Dendritic cell treated with granulocyte-macrophage colony-stimulating factor and Interleukin-4, amounts not matched to agents 40 ng/mL and 50 ng/mL, for 4 days (primary cell): ENCODE data around the gene CASK.
"Not testable (repeated sequence)": the region's sequence is repeated elsewhere in the genome, so short reads cannot be mapped to it uniquely, and the experiment has no call there.

Experiments
- H3K27ac Mint-ChIP-seq: one replicate; pipeline ENCODE4 v1.8.0; 2022; ENCODE audit warnings: mild to moderate bottlenecking, mixed read lengths
- H3K27me3 Mint-ChIP-seq: one replicate; pipeline ENCODE4 v1.8.0; 2022; ENCODE audit warnings: mild to moderate bottlenecking, mixed read lengths
- H3K36me3 Mint-ChIP-seq: one replicate; pipeline ENCODE4 v1.8.0; 2022; ENCODE audit warnings: low read depth, mixed read lengths
- H3K4me1 Mint-ChIP-seq: one replicate; pipeline ENCODE4 v1.8.0; 2022; ENCODE audit warnings: low read depth, mixed read lengths
- H3K4me3 Mint-ChIP-seq: one replicate; pipeline ENCODE4 v1.8.0; 2022; ENCODE audit warnings: mild to moderate bottlenecking, moderate library complexity, mixed read lengths
- H3K9me3 Mint-ChIP-seq: one replicate; pipeline ENCODE4 v1.8.0; 2022; ENCODE audit warnings: mixed read lengths
- intact Hi-C: fragments of 100-400 bp; cut with micrococcal nuclease; formaldehyde crosslinking; loops from one replicate; pipeline ENCODE4 v1.15.0; 2022

The CASK gene

GRCh38 chrX:41676361-41676760 lies 247.0 kb downstream of the CASK start:
- intact Hi-C loops, H3K4me3 Mint-ChIP-seq, H3K27me3 Mint-ChIP-seq, H3K27ac Mint-ChIP-seq, H3K9me3 Mint-ChIP-seq, H3K36me3 Mint-ChIP-seq: not testable (repeated sequence)
- peaks cover 29% of the 10 kb centered on the region for H3K4me1 Mint-ChIP-seq

GRCh38 chrX:41672643-41673042 lies 250.7 kb downstream of the CASK start:
- no peaks in the 10 kb centered on the region for H3K9me3 Mint-ChIP-seq
- intact Hi-C loops: no loop called here
- no peak overlapping the region for H3K4me3 Mint-ChIP-seq
- H3K36me3 Mint-ChIP-seq: peaks cover 6% of the 10 kb centered on the region
- H3K27me3 Mint-ChIP-seq: no peaks in the 10 kb centered on the region
- H3K27ac Mint-ChIP-seq: peak overlapping the region; percentile 41
- H3K4me1 Mint-ChIP-seq: peaks cover 31% of the 10 kb centered on the region

- H3K4me1 Mint-ChIP-seq: peaks cover 26% of the 10 kb centered on the region
- no peak overlapping the region for H3K27ac Mint-ChIP-seq
- intact Hi-C loops: no loop called here
- no peaks in the 10 kb centered on the region for H3K9me3 Mint-ChIP-seq
- no peaks in the 10 kb centered on the region for H3K36me3 Mint-ChIP-seq
- H3K27me3 Mint-ChIP-seq: no peaks in the 10 kb centered on the region
- no peak overlapping the region for H3K4me3 Mint-ChIP-seq
Measured at GRCh38 chrX:41671082-41671481, 252.3 kb downstream of the CASK start.

GRCh38 chrX:41670112-41670511 lies 253.2 kb downstream of the CASK start:
- Mint-ChIP-seq H3K27ac (no peak overlapping the region), H3K4me1 (peaks cover 32% of the 10 kb centered on the region), H3K4me3 (no peak overlapping the region), H3K9me3 (no peaks in the 10 kb centered on the region), H3K36me3 (peaks cover 4% of the 10 kb centered on the region), H3K27me3 (no peaks in the 10 kb centered on the region)
- intact Hi-C loops: no loop called here

- Mint-ChIP-seq H3K4me1 (peaks cover 23% of the 10 kb centered on the region), H3K36me3 (peaks cover 4% of the 10 kb centered on the region), H3K4me3 (no peak overlapping the region), H3K27me3 (no peaks in the 10 kb centered on the region), H3K9me3 (no peaks in the 10 kb centered on the region), H3K27ac (no peak overlapping the region)
- intact Hi-C loops: no loop called here
Measured at GRCh38 chrX:41667631-41668030, 255.7 kb downstream of the CASK start.

GRCh38 chrX:41666251-41666650 lies 257.1 kb downstream of the CASK start:
- no peak overlapping the region for H3K4me3 Mint-ChIP-seq
- no peaks in the 10 kb centered on the region for H3K27me3 Mint-ChIP-seq
- intact Hi-C loops: no loop called here
- peaks cover 20% of the 10 kb centered on the region for H3K4me1 Mint-ChIP-seq
- no peak overlapping the region for H3K27ac Mint-ChIP-seq
- H3K9me3 Mint-ChIP-seq: no peaks in the 10 kb centered on the region
- H3K36me3 Mint-ChIP-seq: peaks cover 4% of the 10 kb centered on the region

- intact Hi-C loops: no loop called here
- H3K36me3 Mint-ChIP-seq: peaks cover 4% of the 10 kb centered on the region
- H3K4me1 Mint-ChIP-seq: peaks cover 20% of the 10 kb centered on the region
- no peak overlapping the region for H3K4me3 Mint-ChIP-seq
- no peaks in the 10 kb centered on the region for H3K9me3 Mint-ChIP-seq
- H3K27me3 Mint-ChIP-seq: no peaks in the 10 kb centered on the region
- no peak overlapping the region for H3K27ac Mint-ChIP-seq
Measured at GRCh38 chrX:41665686-41666085, 257.7 kb downstream of the CASK start.

GRCh38 chrX:41664908-41665307 lies 258.4 kb downstream of the CASK start:
- intact Hi-C loops: no loop called here

GRCh38 chrX:41664375-41664901 lies 258.9 kb downstream of the CASK start:
- Mint-ChIP-seq H3K36me3 (peaks cover 13% of the 10 kb centered on the region), H3K9me3 (no peaks in the 10 kb centered on the region), H3K4me1 (peaks cover 20% of the 10 kb centered on the region), H3K4me3 (no peak overlapping the region), H3K27me3 (no peaks in the 10 kb centered on the region), H3K27ac (no peak overlapping the region)
- intact Hi-C loops: no loop called here

More at GRCh38 chrX:41664908-41665307, 258.4 kb downstream of the CASK start:
- Mint-ChIP-seq H3K4me3 (no peak overlapping the region), H3K27me3 (no peaks in the 10 kb centered on the region), H3K9me3 (no peaks in the 10 kb centered on the region), H3K27ac (no peak overlapping the region), H3K36me3 (peaks cover 9% of the 10 kb centered on the region), H3K4me1 (peaks cover 20% of the 10 kb centered on the region)

GRCh38 chrX:41661366-41662095 lies 261.8 kb downstream of the CASK start:
- H3K27me3 Mint-ChIP-seq: no peaks in the 10 kb centered on the region
- intact Hi-C loops: no loop called here
- peaks cover 14% of the 10 kb centered on the region for H3K4me1 Mint-ChIP-seq
- no peaks in the 10 kb centered on the region for H3K9me3 Mint-ChIP-seq
- H3K27ac Mint-ChIP-seq: no peak overlapping the region
- no peak overlapping the region for H3K4me3 Mint-ChIP-seq
- H3K36me3 Mint-ChIP-seq: peaks cover 30% of the 10 kb centered on the region

GRCh38 chrX:41655631-41656030 lies 267.7 kb downstream of the CASK start:
- intact Hi-C loops: no loop called here
- H3K4me3 Mint-ChIP-seq: no peak overlapping the region
- no peaks in the 10 kb centered on the region for H3K27me3 Mint-ChIP-seq
- no peak overlapping the region for H3K27ac Mint-ChIP-seq
- peaks cover 9% of the 10 kb centered on the region for H3K4me1 Mint-ChIP-seq
- no peaks in the 10 kb centered on the region for H3K9me3 Mint-ChIP-seq
- peaks cover 56% of the 10 kb centered on the region for H3K36me3 Mint-ChIP-seq

GRCh38 chrX:41655101-41655500 lies 268.3 kb downstream of the CASK start:
- Mint-ChIP-seq H3K4me3 (no peak overlapping the region), H3K36me3 (peaks cover 59% of the 10 kb centered on the region), H3K4me1 (peaks cover 9% of the 10 kb centered on the region), H3K27me3 (no peaks in the 10 kb centered on the region), H3K27ac (no peak overlapping the region), H3K9me3 (no peaks in the 10 kb centered on the region)
- intact Hi-C loops: no loop called here

- H3K4me3 Mint-ChIP-seq: no peak overlapping the region
- H3K9me3 Mint-ChIP-seq: peaks cover 14% of the 10 kb centered on the region
- no peaks in the 10 kb centered on the region for H3K27me3 Mint-ChIP-seq
- intact Hi-C loops: no loop called here
- H3K27ac Mint-ChIP-seq: no peak overlapping the region
- H3K4me1 Mint-ChIP-seq: peaks cover 1% of the 10 kb centered on the region
- H3K36me3 Mint-ChIP-seq: peaks cover 56% of the 10 kb centered on the region
Measured at GRCh38 chrX:41653125-41653524, 270.2 kb downstream of the CASK start.

- Mint-ChIP-seq H3K9me3 (peaks cover 28% of the 10 kb centered on the region), H3K36me3 (peaks cover 23% of the 10 kb centered on the region)
- H3K27me3 Mint-ChIP-seq, intact Hi-C loops, H3K27ac Mint-ChIP-seq, H3K4me1 Mint-ChIP-seq, H3K4me3 Mint-ChIP-seq: not testable (repeated sequence)
Measured at GRCh38 chrX:41646201-41646600, 277.2 kb downstream of the CASK start.

- intact Hi-C loops: no loop called here
- Mint-ChIP-seq H3K4me1 (no peaks in the 10 kb centered on the region), H3K9me3 (no peaks in the 10 kb centered on the region), H3K27me3 (no peaks in the 10 kb centered on the region), H3K36me3 (peaks cover 14% of the 10 kb centered on the region), H3K4me3 (no peak overlapping the region), H3K27ac (no peak overlapping the region)
Measured at GRCh38 chrX:41634284-41634683, 289.1 kb downstream of the CASK start.
